ENCODE data around the gene FOXRED2.

Gene FOXRED2

GRCh38 chr22:36465232-36466021, 41.4 kb downstream of the FOXRED2 start:
- Histone ChIP-seq H4K91ac (ENCODE audit: low read length) (peak overlapping the region; percentile 96), H2BK12ac (ENCODE audit: low read length in 2 of 2) (peak overlapping the region; percentile 95 to 98), H3K79me1 (replicated peaks; ENCODE audit: low read length, poor library complexity, severe bottlenecking) (peaks cover 7% of the 10 kb centered on the region), H3K18ac (ENCODE audit: low read depth in 1 of 2, low read length in 2 of 2) (peak overlapping the region; percentile 92 to 93), H2BK15ac (ENCODE audit: low read depth, poor library complexity, severe bottlenecking) (peak overlapping the region; percentile 93), H3K4me3 (ENCODE audit: insufficient read depth in 1 of 2, low read depth in 1 of 2, low read length in 2 of 2) (no peak overlapping the region), H3K27me3 (ENCODE audit: control insufficient read depth in 1 of 2, insufficient read depth in 1 of 2, low read length in 2 of 2) (no peaks in the 10 kb centered on the region), H2AK5ac (ENCODE audit: low read length, severe bottlenecking) (peak overlapping the region; percentile 100), H2BK120ac (ENCODE audit: low read depth, low read length) (peak overlapping the region; percentile 87), H3K36me3 (ENCODE audit: control insufficient read depth in 1 of 2, insufficient read depth in 2 of 2, low read depth in 1 of 2, low read length in 2 of 2) (peaks cover 0 to 9% of the 10 kb centered on the region in 2 experiments), H3K23ac (ENCODE audit: low read length in 2 of 2) (no peak overlapping the region), H3K14ac (ENCODE audit: low read length in 2 of 2) (peak overlapping the region in 1 of 2 experiments; percentile 0), H3K27ac (ENCODE audit: low read length, poor library complexity, severe bottlenecking) (peak overlapping the region; percentile 90), H2AFZ (ENCODE audit: low read depth, low read length) (no peak overlapping the region), H4K8ac (ENCODE audit: low read length) (peak overlapping the region; percentile 83), H3K9me3 (ENCODE audit: control insufficient read depth, low read length) (no peaks in the 10 kb centered on the region), H3K9ac (ENCODE audit: low read length) (peak overlapping the region; percentile 58), H3K4me2 (ENCODE audit: low read length, poor library complexity, severe bottlenecking) (no peak overlapping the region), H2BK5ac (ENCODE audit: low read depth, low read length, poor library complexity, severe bottlenecking) (peak overlapping the region; percentile 97), H3K4ac (ENCODE audit: low read depth in 1 of 2, low read length in 2 of 2) (peak overlapping the region; percentile 88 to 95), H3K4me1 (ENCODE audit: control insufficient read depth, insufficient read depth, low read depth, low read length) (peaks cover 68% of the 10 kb centered on the region)
- DNase-seq, result peak; percentile 92
- WGBS, result 31% methylated on average over 24 of the region's 25 CpGs

GRCh38 chr22:36464715-36465231, 42.1 kb downstream of the FOXRED2 start:
- Histone ChIP-seq H3K27ac (ENCODE audit: low read length, poor library complexity, severe bottlenecking) (peak overlapping the region; percentile 90), H3K4me3 (ENCODE audit: insufficient read depth in 1 of 2, low read depth in 1 of 2, low read length in 2 of 2) (no peak overlapping the region), H3K23ac (ENCODE audit: low read length in 2 of 2) (no peak overlapping the region), H2BK12ac (ENCODE audit: low read length in 2 of 2) (peak overlapping the region; percentile 95 to 98), H4K8ac (ENCODE audit: low read length) (no peak overlapping the region), H3K14ac (ENCODE audit: low read length in 2 of 2) (no peak overlapping the region), H3K9ac (ENCODE audit: low read length) (no peak overlapping the region), H4K91ac (ENCODE audit: low read length) (peak overlapping the region; percentile 96), H3K27me3 (ENCODE audit: control insufficient read depth in 1 of 2, insufficient read depth in 1 of 2, low read length in 2 of 2) (no peaks in the 10 kb centered on the region), H2BK15ac (ENCODE audit: low read depth, poor library complexity, severe bottlenecking) (peak overlapping the region; percentile 39), H2BK5ac (ENCODE audit: low read depth, low read length, poor library complexity, severe bottlenecking) (peak overlapping the region; percentile 92), H2BK120ac (ENCODE audit: low read depth, low read length) (peak overlapping the region; percentile 82), H2AFZ (ENCODE audit: low read depth, low read length) (no peak overlapping the region), H3K4ac (ENCODE audit: low read depth in 1 of 2, low read length in 2 of 2) (peak overlapping the region; percentile 71 to 93), H3K79me1 (replicated peaks; ENCODE audit: low read length, poor library complexity, severe bottlenecking) (peaks cover 7% of the 10 kb centered on the region), H3K4me2 (ENCODE audit: low read length, poor library complexity, severe bottlenecking) (no peak overlapping the region), H2AK5ac (ENCODE audit: low read length, severe bottlenecking) (peak overlapping the region; percentile 95), H3K36me3 (ENCODE audit: control insufficient read depth in 1 of 2, insufficient read depth in 2 of 2, low read depth in 1 of 2, low read length in 2 of 2) (peaks cover 0 to 9% of the 10 kb centered on the region in 2 experiments), H3K18ac (ENCODE audit: low read depth in 1 of 2, low read length in 2 of 2) (peak overlapping the region; percentile 88 to 92), H3K9me3 (ENCODE audit: control insufficient read depth, low read length) (no peaks in the 10 kb centered on the region), H3K4me1 (ENCODE audit: control insufficient read depth, insufficient read depth, low read depth, low read length) (peaks cover 66% of the 10 kb centered on the region)
- 92% methylated on average over 20 of the region's 20 CpGs for WGBS
- no peak for DNase-seq

- H3K9me3 ChIP-seq (ENCODE audit: control insufficient read depth, low read length), result no peaks in the 10 kb centered on the region
- no peak overlapping the region for H3K14ac ChIP-seq (ENCODE audit: low read length in 2 of 2)
- peaks cover 64% of the 10 kb centered on the region for H3K4me1 ChIP-seq (ENCODE audit: control insufficient read depth, insufficient read depth, low read depth, low read length)
- H3K4me3 ChIP-seq (ENCODE audit: insufficient read depth in 1 of 2, low read depth in 1 of 2, low read length in 2 of 2), result no peak overlapping the region
- H4K8ac ChIP-seq (ENCODE audit: low read length), result peak overlapping the region; percentile 62
- no peak overlapping the region for H3K9ac ChIP-seq (ENCODE audit: low read length)
- peak overlapping the region; percentile 87 for H2BK5ac ChIP-seq (ENCODE audit: low read depth, low read length, poor library complexity, severe bottlenecking)
- H3K79me1 ChIP-seq (replicated peaks; ENCODE audit: low read length, poor library complexity, severe bottlenecking), result peaks cover 7% of the 10 kb centered on the region
- H2BK120ac ChIP-seq (ENCODE audit: low read depth, low read length), result peak overlapping the region; percentile 83
- H2BK12ac ChIP-seq (ENCODE audit: low read length in 2 of 2), result peak overlapping the region; percentile 93 to 96
- no peak overlapping the region for H2AFZ ChIP-seq (ENCODE audit: low read depth, low read length)
- peak overlapping the region; percentile 63 to 81 for H3K18ac ChIP-seq (ENCODE audit: low read depth in 1 of 2, low read length in 2 of 2)
- peak overlapping the region; percentile 99 for H2AK5ac ChIP-seq (ENCODE audit: low read length, severe bottlenecking)
- H4K91ac ChIP-seq (ENCODE audit: low read length), result peak overlapping the region; percentile 92
- H3K27ac ChIP-seq (ENCODE audit: low read length, poor library complexity, severe bottlenecking), result peak overlapping the region; percentile 11
- H3K36me3 ChIP-seq (ENCODE audit: control insufficient read depth in 1 of 2, insufficient read depth in 2 of 2, low read depth in 1 of 2, low read length in 2 of 2), result peaks cover 0 to 6% of the 10 kb centered on the region in 2 experiments
- DNase-seq, result no peak
- H3K23ac ChIP-seq (ENCODE audit: low read length in 2 of 2), result no peak overlapping the region
- peak overlapping the region; percentile 82 for H2BK15ac ChIP-seq (ENCODE audit: low read depth, poor library complexity, severe bottlenecking)
- H3K4me2 ChIP-seq (ENCODE audit: low read length, poor library complexity, severe bottlenecking), result no peak overlapping the region
- 92% methylated on average over 17 of the region's 17 CpGs for WGBS
- H3K27me3 ChIP-seq (ENCODE audit: control insufficient read depth in 1 of 2, insufficient read depth in 1 of 2, low read length in 2 of 2), result no peaks in the 10 kb centered on the region
- peak overlapping the region; percentile 30 to 67 for H3K4ac ChIP-seq (ENCODE audit: low read depth in 1 of 2, low read length in 2 of 2)
These were observed 43.1 kb downstream of the FOXRED2 start for GRCh38 chr22:36463783-36464184.

Measured in mesenchymal stem cell (in vitro differentiated cells and primary cell).